HepG2 (cell line): ENCODE measurements around the gene XKR7.

Source experiments
- CEBPB ChIP-seq: IDR thresholded peaks from 2 replicates; pipeline ENCODE4 v1.6.1; 2011; ENCODE audit warnings: low read depth, low read length, improper control_type of control experiment, borderline replicate concordance
- CTCF ChIP-seq: sonication (generic); formaldehyde crosslinking; IDR thresholded peaks from 2 replicates; pipeline ENCODE4 v1.5.0; 2020; ENCODE audit warnings: mild to moderate bottlenecking, missing genetic modification reagents, moderate library complexity
- ETV6 ChIP-seq: sonication (generic); formaldehyde crosslinking; conservative IDR thresholded peaks from 2 replicates; pipeline ENCODE4 v1.4.0; 2020; ENCODE audit warnings: missing genetic modification reagents
- HNRNPL ChIP-seq: fragments of 200-400 bp; formaldehyde crosslinking; IDR thresholded peaks from 2 replicates; pipeline ENCODE4 v1.6.1; 2017; ENCODE audit warnings: mild to moderate bottlenecking, low read depth, low read length
- MAX ChIP-seq: IDR thresholded peaks from 2 replicates; pipeline ENCODE4 v1.6.1; 2012; ENCODE audit warnings: inconsistent platforms
- PATZ1 ChIP-seq: sonication (generic); formaldehyde crosslinking; IDR thresholded peaks from 2 replicates; pipeline ENCODE4 v1.4.0; 2020; ENCODE audit warnings: missing genetic modification reagents
- POLR2G ChIP-seq: fragments of 200-400 bp; formaldehyde crosslinking; IDR thresholded peaks from 2 replicates; pipeline ENCODE4 v1.6.1; 2018; ENCODE audit warnings: mild to moderate bottlenecking, low read depth, low read length, moderate library complexity
- REST ChIP-seq, 2 experiments: IDR thresholded peaks; 2 replicates each; pipeline ENCODE4 v1.6.1; 2011 to 2012; ENCODE audit warnings: low read length in 2 of 2, borderline replicate concordance in 1 of 2, low read depth in 1 of 2, mild to moderate bottlenecking in 1 of 2, moderate library complexity in 1 of 2
- SMARCC2 ChIP-seq: fragments of 450-650 bp; IDR thresholded peaks from 2 replicates; pipeline ENCODE4 v1.6.1; 2017; ENCODE audit warnings: antibody characterized with exemption, mild to moderate bottlenecking
- TGIF2 ChIP-seq: IDR thresholded peaks from 2 replicates; pipeline ENCODE4 v1.6.1; 2016; ENCODE audit warnings: control low read depth, missing compliant biosample characterization
- TSC22D2 ChIP-seq: sonication (generic); formaldehyde crosslinking; IDR thresholded peaks from 2 replicates; pipeline ENCODE4 v1.5.1; 2020; ENCODE audit warnings: missing genetic modification reagents, mild to moderate bottlenecking, borderline replicate concordance
- ZMAT5 ChIP-seq: sonication (generic); formaldehyde crosslinking; IDR thresholded peaks from 2 replicates; pipeline ENCODE4 v1.5.0; 2020; ENCODE audit warnings: mild to moderate bottlenecking, low read depth, missing genetic modification reagents, borderline replicate concordance
- ZNF33A ChIP-seq: sonication (generic); formaldehyde crosslinking; IDR thresholded peaks from 2 replicates; pipeline ENCODE4 v1.5.1; 2020; ENCODE audit warnings: missing genetic modification reagents, mild to moderate bottlenecking, moderate library complexity, borderline replicate concordance
- ZNF792 ChIP-seq: IDR thresholded peaks from 2 replicates; pipeline ENCODE4 v1.6.1; 2016

- TF ChIP-seq HNRNPL, result no peak
- TF ChIP-seq TGIF2 (CRISPR knock-in tag), result no peak
- no peak for TF ChIP-seq ZMAT5
- no peak for TF ChIP-seq CTCF (CRISPR knock-in tag)
- TF ChIP-seq TSC22D2 (CRISPR knock-in tag), result no peak
- no peak for TF ChIP-seq ZNF33A (CRISPR knock-in tag)
- TF ChIP-seq ETV6, result no peak
- no peak for TF ChIP-seq REST (IDR thresholded peaks at IDR 0.05; ENCODE audit: borderline replicate concordance in 1 of 2, low read depth in 1 of 2, low read length in 2 of 2)
- no peak for TF ChIP-seq PATZ1
- no peak for TF ChIP-seq SMARCC2
- no peak for TF ChIP-seq CEBPB
- no peak for TF ChIP-seq MAX
- no peak for TF ChIP-seq POLR2G
- no peak for TF ChIP-seq ZNF792 (CRISPR knock-in tag)
Observed at GRCh38 chr20:31977080-31977479, 9.1 kb downstream of the XKR7 start.
